DMS 273 (cell line): ENCODE data around the gene CCSER1.
"Not testable (repeated sequence)": the region's sequence is repeated elsewhere in the genome, so short reads cannot be mapped to it uniquely, and the experiment has no call there.

ENCODE experiments used
- DNase-seq: peaks from one replicate; lab custom pipeline; 2025; ENCODE audit not compliant: unreplicated experiment; lab: John Stamatoyannopoulos, UW

CCSER1 gene

DNA sequence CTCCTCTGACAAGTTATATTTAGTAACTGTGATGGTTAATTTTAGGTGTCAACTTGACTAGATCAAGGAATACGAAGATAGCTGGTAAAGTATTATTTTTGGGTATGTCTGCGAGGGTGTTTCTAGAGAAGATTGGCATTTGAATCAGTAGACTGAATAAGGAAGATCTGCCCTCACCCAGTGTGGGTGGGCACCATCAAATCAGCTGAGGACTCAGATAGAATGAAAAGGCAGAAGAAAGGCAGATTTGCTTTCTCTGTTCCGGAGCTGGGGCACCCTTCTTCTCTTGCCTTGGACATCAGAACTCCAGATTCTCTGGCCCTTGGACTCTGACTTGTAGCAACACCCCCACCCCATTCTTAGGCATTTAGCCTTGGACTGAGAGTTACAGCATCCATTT is 981.6 kb downstream of the CCSER1 start:
- no peak for DNase-seq

DNA sequence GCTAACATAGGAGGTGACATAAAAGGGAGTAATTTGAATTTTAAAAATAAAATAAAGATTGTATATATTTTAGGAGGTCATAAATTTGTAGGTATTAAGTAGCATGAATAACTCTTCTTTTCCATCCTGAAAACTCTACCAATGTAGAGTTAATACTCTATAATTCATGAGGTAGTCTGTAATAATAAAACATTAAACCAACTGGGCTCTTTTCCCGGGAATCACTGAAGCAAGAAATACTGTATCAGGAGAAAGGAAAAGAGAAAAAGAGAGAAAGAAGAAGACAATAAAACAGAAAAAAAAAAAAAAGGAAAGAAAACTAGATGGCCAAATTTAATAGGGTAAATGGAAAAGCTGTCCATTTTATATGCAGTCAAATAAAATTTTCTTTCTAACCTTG is 984.4 kb downstream of the CCSER1 start:
- DNase-seq, result no peak

DNA sequence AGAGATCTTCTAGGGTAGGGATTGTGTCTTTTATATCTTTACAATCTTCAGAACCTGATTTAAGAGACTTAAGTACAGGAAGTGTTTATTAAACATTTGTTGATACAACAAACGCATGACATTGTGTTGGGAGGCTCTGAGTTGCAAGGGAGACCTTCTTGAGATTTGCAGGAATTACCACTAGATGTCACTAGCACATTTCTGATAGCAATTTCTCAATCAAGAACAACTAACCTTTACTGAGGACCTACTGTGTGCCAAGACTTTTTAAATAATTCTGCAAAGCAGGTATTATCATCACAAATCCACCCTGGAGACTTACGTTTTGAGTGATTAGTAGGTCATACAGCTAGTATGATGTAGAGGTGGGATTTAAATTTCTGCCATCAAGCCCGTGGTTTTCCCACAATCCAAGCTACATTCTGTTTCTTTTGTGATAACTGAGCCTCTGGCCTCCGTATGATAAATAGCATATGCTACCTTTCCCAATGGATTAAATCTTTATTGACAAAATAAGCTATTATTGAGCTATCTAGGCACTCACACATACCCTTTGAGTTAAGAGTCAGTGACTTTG is 986.0 kb downstream of the CCSER1 start:
- DNase-seq, result peak; percentile 44

DNA sequence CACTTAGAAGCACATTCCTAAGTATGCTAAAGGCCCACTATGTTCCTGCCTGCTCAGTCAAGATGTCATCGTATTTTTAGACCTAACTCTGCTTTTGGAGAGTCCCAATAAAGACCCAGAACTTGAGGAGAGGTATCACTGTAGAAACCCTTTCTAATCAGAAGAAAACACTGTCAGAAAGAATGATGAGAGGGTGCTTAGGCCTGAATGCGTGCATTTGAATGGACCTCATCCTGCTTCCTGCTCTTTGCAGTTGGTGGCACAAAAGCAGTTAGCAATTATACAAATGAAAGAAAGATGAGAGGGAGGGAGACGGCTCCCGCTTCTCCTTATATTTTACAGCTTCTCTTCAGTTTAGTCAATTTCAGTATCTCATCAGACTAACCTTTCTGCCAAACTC is 987.2 kb downstream of the CCSER1 start:
- no peak for DNase-seq

DNA sequence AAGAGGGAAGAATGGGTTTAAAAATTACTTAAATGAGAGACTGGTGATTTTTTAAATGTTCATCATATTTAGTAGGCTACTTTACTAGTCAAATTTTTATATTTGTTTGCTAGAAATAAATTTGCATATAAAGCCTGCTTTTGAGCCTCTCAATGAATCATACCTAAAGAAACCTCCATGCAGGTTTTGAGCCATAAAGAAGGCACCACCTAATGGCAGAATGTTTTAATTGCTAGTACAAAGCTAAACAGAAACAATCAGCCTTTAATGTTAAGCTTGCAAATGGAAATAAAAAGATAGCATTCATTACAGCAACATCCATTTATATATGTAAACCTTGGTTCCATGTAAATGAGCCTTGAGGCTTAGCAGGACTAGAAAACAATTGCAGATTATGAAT is 989.7 kb downstream of the CCSER1 start:
- peak; percentile 35 for DNase-seq

DNA sequence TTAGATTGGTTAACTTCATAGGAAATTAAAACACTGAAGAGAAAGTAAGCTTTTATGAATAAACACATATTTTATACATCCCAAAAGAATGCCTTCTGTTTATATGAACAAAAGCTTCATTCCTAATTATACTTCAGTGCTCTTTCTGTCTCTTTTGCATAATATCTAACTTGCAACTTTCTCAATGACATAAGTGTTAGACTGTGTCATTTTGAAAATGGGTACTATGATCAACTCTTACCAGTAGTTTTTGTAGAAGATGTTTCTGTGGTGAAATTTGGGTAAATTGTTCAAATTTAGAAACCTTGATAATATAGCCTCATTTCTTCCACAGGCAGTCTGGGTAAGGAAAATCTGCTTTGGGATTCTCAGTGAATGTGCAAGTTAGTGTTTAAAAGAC is 991.4 kb downstream of the CCSER1 start:
- no peak for DNase-seq

DNA sequence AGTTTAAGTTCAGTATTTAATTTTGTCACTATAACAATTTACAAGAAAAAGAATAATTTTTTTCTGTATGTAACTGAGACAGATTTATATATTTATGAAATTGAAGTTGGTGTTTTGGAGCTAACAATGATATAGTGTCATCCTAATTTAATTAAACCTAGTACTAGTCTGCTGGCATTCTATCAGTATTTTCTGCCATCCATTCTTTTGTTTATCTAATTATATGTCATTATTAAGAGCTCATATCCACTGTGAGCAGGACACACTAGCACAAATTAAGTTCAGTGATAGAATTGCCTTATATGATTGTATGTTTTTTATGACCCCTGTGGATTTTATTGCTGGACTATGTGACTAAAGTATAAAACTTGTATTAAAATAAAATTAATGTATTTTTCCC is 996.5 kb downstream of the CCSER1 start:
- no peak for DNase-seq

DNA sequence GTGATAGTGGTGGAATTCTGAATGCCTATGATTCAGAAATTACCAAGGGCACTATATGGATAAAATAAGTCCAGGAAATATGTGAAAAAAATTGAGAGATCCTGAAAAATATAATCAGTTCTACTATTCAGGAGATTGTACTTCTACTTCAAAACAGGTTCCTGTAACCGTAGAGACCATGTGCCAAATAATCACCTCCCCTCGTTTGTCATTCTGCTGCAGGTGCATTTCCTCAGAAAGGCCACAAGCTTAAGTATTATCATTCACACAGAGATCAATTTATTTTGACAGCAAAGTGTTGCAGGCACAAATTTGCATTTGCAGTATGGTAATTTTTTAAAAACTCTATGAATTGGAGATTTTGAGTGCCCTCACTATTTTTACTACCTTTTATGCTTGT is 1000.0 kb downstream of the CCSER1 start:
- DNase-seq, result no peak

DNA sequence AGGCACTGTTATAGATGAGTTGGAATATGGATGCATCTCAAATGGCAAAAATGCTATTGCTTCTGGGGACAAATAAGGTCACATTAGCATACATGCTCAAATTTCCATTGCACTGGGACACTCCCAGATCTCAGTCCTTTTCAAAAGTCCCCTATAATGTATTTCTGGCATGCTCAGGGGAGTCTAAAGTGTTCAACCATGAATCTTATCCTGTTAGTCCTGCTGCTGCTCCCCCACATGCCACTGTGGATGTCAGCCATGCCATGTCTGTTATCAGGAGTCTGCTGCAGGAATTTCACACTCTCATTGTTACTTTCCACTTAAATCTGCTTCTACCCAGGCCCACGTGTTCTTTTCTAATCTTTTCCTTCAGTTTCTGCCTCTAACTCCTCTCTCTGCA is 1000.6 kb downstream of the CCSER1 start:
- peak; percentile 56 for DNase-seq

DNA sequence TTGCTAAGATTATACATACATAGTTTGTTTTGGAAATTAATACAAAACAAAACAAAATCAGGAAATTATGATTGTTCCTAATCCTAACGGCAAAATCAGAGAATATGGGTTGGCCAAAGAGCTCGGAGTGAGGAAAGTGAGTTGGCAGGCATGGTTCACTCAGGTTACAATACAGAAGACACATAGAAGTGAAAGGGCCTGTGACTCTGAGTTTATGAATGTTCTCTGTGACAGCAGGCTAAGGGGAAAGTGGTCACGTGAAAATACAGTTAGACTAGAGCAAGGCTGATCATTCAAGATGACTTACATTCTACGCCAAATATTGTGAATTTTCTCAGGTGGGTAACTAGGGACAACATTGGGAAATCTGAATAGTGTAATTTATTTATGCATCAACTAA is 1001.3 kb downstream of the CCSER1 start:
- DNase-seq, result no peak

DNA sequence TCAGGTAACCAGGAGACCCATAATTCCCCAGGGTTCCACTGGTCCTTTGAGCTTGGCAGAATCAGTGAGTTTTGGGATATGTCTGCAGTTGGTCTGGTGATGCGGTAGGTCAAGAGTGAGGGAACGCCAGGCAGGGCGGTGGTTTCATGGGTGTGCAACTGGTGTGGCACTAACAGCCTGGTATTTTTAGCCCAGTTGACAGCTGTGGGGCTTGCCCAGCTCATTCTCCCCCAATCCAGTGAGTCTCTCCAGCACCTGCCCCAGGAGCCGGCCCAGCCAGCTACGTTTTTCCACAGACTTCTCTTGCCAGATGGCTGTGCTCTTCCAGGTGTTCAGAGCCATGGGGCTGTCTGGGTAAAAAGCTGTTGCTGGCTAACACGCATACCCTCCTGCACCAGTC is 1019.9 kb downstream of the CCSER1 start:
- DNase-seq, result peak; percentile 81

DNA sequence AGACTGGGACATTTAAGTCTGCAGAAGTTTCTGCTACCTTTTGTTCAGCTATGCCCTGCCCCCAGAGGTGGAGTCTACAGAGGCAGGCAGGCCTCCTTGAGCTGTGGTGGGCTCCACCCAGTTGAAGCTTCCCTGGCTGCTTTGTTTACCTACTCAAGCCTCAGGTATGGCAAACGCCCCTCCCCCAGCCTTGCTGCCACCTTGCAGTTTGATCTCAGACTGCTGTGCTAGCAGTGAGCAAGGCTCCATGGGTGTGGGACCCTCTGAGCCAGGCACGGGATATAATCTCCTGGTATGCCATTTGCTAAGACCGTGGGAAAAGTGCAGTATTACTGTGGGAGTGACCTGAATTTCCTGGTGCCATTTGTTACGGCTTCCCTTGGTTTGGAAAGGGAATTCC is 1026.8 kb downstream of the CCSER1 start:
- not testable (repeated sequence) for DNase-seq

DNA sequence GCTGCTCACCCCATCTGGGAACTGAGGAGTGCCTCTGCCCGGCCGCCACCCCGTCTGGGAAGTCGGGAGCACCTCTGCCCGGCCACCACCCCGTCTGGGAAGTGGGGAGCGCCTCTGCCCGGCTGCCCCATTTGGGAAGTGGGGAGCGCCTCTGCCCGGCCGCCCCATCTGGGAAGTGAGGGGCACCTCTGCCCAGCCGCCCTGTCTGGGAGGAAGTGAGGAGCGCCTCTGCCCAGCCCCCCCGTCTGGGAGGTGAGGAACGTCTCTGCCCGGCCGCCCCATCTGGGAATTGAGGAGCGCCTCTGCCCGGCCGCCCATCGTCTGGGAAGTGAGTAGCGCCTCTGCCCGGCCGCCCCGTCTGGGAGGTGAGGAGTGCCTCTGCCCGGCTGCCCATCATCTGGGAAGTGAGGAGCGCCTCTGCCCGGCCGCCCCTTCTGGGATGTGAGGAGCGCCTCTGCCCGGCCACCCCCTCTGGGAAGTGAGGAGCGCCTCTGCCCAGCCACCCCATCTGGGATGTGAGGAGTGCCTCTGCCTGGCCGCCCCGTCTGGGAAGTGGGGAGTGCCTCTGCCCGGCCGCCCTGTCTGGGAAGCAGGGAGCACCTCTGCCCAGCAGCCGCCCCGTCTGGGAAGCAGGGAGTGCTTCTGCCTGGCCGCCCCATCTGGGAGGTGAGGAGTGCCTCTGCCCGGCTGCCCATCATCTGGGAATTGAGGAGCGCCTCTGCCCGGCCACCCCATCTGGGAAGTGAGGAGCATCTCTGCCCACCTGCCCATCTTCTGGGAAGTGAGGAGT is 1040.9 kb downstream of the CCSER1 start:
- not testable (repeated sequence) for DNase-seq

DNA sequence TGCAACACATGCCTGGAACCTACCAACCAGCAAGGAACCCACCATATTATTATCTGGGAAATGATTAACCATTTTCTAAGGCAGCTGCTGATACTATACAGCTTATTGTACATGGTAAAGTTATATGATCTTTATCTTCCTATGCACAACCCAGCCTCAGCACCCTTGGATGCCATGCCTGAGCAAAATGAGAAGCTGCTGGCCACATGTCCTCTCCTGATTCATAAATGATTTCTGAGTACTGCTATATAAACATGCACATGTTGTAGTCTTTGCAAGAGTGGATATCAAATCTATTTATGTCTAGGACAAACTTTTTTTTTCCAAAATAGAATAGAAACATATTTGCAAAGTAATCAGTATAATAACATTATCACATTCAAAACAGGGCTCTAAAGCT is 1043.6 kb downstream of the CCSER1 start:
- DNase-seq, result no peak

DNA sequence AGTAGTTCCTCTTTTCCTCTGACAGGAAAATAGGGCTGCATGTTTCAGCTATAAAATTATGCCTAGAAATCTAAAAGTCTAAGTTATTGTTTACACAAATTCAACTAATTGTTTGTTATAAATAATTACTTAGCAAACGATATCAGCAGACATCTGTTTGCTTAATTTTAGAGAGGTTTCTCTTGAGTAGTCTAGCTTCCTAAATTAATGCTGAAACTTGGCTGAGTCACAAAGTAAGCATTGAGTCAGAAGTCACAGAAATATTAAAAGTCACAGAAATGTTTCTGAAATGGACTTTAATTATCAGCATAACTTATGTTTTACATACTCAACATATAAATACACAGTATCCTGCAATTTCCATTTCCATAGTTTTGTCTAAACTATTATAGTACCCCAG is 1044.0 kb downstream of the CCSER1 start:
- DNase-seq, result peak; percentile 2

DNA sequence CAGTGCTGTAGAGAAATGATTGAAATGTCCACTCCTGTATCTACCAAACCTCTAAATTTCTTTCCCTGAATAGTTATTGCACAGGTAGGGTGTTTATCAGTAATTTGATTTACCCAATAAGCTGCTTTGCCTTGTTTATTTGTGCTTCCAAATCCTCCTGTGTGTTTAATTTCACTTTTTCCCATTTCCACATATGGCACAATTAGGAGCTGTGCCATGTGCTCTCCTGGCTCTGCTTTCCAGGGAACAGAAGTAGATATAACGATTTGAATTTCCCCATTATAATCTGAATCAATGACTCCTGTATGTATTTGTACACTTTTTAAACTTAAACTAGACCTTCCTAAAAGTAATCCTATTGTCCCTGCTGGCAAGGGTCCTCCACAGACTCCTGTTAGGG is 1057.9 kb downstream of the CCSER1 start:
- DNase-seq, result not testable (repeated sequence)

DNA sequence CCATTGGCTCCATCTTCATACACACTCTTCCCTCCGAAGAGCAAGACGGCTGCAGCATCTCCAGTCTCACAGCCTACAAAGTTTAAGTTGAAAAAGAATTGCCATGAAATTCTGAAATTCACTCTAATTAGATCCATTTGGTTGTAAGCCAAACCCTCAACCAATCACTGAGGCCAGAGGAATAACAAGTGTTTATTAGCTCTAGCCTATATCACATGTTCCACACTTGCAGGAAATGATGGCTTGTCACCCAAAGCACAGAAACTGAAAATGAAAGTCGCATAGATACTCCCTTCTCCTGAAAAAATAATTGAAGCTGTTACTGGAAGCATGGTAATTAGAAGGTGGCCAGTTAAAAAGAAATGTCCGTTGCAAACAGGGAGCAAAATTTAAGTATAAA is 1071.8 kb downstream of the CCSER1 start:
- DNase-seq, result no peak

DNA sequence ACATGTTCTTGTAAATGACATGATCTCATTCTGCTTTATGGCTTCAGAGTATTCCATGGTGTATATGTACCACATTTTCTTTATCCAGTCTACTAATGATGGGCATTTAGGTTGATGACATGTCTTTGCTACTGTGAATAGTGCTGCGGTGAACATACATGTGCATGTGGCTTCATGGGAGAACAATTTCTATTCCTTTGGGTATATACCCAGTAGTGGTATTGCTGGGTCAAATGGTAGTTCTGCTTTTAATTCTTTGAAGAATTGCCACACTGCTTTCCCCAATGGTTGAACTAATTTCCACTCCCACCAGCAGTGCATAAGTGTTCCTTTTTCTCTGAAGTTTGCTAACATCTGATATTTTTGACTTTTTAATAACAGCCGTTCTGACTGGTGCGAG is 1080.3 kb downstream of the CCSER1 start:
- no peak for DNase-seq

DNA sequence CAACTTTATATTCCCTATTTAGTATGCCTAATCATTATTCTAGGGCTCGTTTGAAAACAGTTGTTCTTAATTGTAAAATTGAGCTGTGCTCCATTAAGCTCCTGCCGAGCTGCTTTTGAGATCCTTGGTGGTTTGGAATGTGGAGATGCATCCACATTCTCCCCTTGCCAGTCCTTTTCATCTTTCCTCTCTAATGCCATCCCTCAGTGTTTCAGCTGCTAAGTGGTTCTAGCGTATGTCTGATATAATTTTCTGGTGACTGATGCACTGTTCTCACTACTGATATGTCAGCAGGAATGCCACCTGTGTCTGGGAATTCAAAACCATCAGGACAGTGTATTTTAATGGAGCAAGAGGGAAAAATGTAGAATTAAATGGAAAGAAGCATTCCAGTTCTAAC is 1085.0 kb downstream of the CCSER1 start:
- DNase-seq, result no peak

DNA sequence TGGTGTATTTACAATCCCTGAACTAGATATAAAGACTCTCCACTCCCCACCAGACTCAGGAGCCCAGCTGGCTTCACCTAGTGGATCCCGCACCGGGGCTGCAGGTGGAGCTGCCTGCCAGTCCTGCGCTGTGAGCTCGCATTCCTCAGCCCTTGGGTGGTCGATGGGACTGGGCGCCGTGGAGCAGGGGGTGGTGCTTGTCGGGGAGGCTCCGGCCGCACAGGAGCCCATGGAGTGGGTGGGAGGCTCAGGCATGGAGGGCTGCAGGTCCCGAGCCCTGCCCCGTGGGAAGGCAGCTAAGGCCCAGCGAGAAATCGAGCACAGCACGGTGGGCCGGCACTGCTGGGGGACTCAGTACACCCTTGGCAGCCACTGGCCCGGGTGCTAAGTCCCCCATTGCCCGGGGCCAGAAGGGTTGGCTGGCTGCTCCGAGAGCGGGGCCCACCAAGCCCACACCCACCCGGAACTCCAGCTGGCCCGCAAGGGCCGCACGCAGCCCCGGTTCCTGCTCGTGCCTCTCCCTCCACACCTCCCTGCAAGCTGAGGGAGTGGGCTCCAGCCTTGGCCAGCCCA is 1090.7 kb downstream of the CCSER1 start:
- not testable (repeated sequence) for DNase-seq

DNA sequence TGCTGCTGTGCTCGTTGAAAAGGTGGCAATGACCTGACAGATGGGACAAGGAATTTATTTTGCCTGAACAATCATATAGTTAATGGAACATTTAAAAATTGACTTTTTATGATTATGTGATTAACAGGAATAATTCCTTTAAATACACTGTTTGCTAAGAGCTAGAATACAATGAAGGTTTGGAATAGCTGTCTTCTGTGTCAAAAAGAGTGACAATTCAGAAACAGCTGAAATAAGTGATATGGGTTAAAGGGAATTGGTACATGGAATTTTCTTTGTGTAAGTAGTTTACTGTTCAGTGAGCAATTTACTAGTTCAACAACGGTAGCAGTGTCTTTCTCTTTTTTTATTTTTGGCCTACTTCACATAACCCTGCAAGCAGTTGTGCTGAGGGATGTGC is 1093.1 kb downstream of the CCSER1 start:
- no peak for DNase-seq

DNA sequence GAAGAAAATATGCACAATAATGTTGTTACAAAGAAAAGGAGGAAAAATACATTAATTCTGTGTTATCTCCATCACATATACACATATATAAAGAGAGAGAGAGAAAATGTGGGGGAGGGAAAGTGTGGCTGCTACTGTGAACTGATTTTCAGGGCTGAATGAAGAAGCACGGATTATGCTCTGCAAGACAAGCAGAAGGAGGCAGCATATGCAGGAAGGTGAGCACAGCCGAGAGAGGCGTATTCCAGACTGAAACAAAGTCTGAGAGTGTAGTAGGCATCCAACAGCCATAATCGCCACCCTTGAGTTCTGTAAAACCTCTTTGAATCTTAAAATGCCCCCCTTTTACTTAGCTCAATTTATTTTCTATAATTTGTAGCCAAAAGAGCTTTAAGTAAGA is 1094.8 kb downstream of the CCSER1 start:
- DNase-seq, result no peak

DNA sequence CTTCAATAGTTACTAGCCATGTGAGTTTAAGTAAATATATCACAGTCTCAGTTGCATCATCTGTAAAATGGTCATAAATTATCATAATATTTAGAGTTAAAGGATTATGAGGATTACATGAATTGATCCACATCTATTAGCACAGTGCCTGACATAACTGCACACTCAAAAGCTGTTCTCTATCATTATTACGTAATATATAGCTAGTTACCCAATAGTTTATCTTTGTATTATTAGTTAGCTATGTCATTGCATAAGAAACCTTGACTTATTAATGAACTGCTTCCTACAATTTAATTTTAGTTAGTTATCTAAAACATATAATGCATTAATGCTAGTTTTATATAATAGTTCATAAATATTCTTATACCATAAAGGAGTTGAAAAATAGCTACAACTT is 1099.7 kb downstream of the CCSER1 start:
- DNase-seq, result no peak
